Measurements from ENCODE around the gene SLC4A8. TPM values are rescaled to one million over a fixed set of nuclear protein-coding genes. Genes with fewer than 3 reads are reported as not detected.

The SLC4A8 gene
- total and polyA plus RNA-seq, 8 donors: 0.29 to 9.7 (median 0.97) TPM

- 70 to 77% (median 72%) methylated on average over 6 of the region's 6 CpGs for WGBS, 5 donors
- Histone ChIP-seq H3K36me3 (no peaks in the 10 kb centered on the region), H3K4me1 (no peaks in the 10 kb centered on the region), H3K9me3 (no peaks in the 10 kb centered on the region), H3K27me3 (no peaks in the 10 kb centered on the region), H3K4me3 (no peak overlapping the region), H3K27ac (no peak overlapping the region)
- intact Hi-C loops (cut with DNase I; ENCODE audit: low total_unique reads): no loop called here
- no peak for DNase-seq
- TF ChIP-seq POLR2AphosphoS5 (IDR thresholded peaks at IDR 0.05): no peak
- TF ChIP-seq EP300 (IDR thresholded peaks at IDR 0.05): no peak
These were observed 80.9 kb downstream of the SLC4A8 start for GRCh38 chr12:51505360-51506105.

DNA sequence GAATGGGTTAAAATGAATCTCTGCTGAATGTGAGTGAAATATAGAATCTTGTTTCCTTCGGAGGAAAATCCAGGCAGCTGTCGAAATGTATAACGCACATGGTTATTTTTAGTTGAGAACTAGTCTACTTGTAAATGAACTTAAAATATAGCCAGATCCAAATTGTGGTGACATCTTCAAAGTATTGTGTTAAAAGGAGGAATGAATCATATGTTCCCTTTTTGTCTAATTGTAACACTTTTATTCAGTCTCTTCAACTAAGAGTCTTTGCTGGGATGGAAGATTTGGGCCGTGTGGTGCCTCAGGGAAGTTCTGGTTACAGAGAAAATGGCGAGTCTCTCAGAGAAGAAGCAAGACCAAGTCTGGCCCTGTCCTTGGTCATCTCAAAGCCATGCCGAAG, 82.5 kb downstream of the SLC4A8 start:
- no peak overlapping the region for H3K27ac ChIP-seq

DNA sequence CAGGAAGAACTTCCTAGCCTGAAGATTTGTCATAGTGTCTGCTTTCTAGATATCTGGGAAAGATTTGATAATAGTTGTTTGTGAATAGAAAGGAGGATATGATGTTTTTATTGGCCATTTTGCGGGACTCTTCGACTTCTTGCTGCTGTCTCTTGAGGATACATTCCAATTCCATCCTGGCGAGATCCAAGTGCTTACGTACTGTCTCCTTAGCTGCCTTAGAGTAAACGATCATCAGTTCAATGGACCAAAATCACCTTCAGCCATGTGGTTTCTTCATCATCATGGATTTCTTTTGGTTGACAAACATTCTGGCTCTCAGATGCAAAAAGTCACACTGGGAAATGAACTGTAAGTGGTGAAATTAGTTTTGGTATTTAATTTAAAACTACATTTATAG, 83.7 kb downstream of the SLC4A8 start:
- DNase-seq: no peak
- 86 to 96% (median 92%) methylated on average over 5 of the region's 5 CpGs for WGBS, 5 donors

More for the DNA sequence above, 82.5 kb downstream of the SLC4A8 start:
- H3K36me3 ChIP-seq: no peaks in the 10 kb centered on the region
- DNase-seq: no peak
- WGBS, 5 donors: 76 to 92% (median 88%) methylated on average over 6 of the region's 6 CpGs
- no peaks in the 10 kb centered on the region for H3K4me1 ChIP-seq
- no peaks in the 10 kb centered on the region for H3K27me3 ChIP-seq
- no peak overlapping the region for H3K4me3 ChIP-seq
- no peak for TF ChIP-seq EP300 (IDR thresholded peaks at IDR 0.05)
- no peak for TF ChIP-seq POLR2A (IDR thresholded peaks at IDR 0.05)
- no peak for TF ChIP-seq POLR2AphosphoS5 (IDR thresholded peaks at IDR 0.05)
- TF ChIP-seq, protein P1, sequence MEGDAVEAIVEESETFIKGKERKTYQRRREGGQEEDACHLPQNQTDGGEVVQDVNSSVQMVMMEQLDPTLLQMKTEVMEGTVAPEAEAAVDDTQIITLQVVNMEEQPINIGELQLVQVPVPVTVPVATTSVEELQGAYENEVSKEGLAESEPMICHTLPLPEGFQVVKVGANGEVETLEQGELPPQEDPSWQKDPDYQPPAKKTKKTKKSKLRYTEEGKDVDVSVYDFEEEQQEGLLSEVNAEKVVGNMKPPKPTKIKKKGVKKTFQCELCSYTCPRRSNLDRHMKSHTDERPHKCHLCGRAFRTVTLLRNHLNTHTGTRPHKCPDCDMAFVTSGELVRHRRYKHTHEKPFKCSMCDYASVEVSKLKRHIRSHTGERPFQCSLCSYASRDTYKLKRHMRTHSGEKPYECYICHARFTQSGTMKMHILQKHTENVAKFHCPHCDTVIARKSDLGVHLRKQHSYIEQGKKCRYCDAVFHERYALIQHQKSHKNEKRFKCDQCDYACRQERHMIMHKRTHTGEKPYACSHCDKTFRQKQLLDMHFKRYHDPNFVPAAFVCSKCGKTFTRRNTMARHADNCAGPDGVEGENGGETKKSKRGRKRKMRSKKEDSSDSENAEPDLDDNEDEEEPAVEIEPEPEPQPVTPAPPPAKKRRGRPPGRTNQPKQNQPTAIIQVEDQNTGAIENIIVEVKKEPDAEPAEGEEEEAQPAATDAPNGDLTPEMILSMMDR (IDR thresholded peaks at IDR 0.05): no peak
- intact Hi-C loops (cut with DNase I; ENCODE audit: low total_unique reads): no loop called here
- no peaks in the 10 kb centered on the region for H3K9me3 ChIP-seq

GRCh38 chr12:51511546-51512260, 87.1 kb downstream of the SLC4A8 start:
- 92 to 97% (median 95%) methylated on average over 7 of the region's 7 CpGs for WGBS, 5 donors

More for the DNA sequence above, 83.7 kb downstream of the SLC4A8 start:
- H3K27ac ChIP-seq: no peak overlapping the region
- no peaks in the 10 kb centered on the region for H3K36me3 ChIP-seq
- no peaks in the 10 kb centered on the region for H3K4me1 ChIP-seq
- TF ChIP-seq, protein P1 (IDR thresholded peaks at IDR 0.05): no peak
- TF ChIP-seq POLR2A (IDR thresholded peaks at IDR 0.05): no peak
- H3K9me3 ChIP-seq: no peaks in the 10 kb centered on the region
- H3K27me3 ChIP-seq: no peaks in the 10 kb centered on the region
- intact Hi-C loops (cut with DNase I; ENCODE audit: low total_unique reads): no loop called here
- H3K4me3 ChIP-seq: no peak overlapping the region

More at GRCh38 chr12:51511546-51512260, 87.1 kb downstream of the SLC4A8 start:
- H3K36me3 ChIP-seq: no peaks in the 10 kb centered on the region
- no peaks in the 10 kb centered on the region for H3K9me3 ChIP-seq
- no peaks in the 10 kb centered on the region for H3K4me1 ChIP-seq
- TF ChIP-seq, protein P1 (IDR thresholded peaks at IDR 0.05): no peak
- TF ChIP-seq EP300 (IDR thresholded peaks at IDR 0.05): no peak
- no peak for TF ChIP-seq POLR2AphosphoS5 (IDR thresholded peaks at IDR 0.05)
- TF ChIP-seq POLR2A (IDR thresholded peaks at IDR 0.05): no peak
- no peaks in the 10 kb centered on the region for H3K27me3 ChIP-seq
- H3K27ac ChIP-seq: no peak overlapping the region
- DNase-seq: no peak
- intact Hi-C loops (cut with DNase I; ENCODE audit: low total_unique reads): no loop called here
- no peak overlapping the region for H3K4me3 ChIP-seq
